Small intestine (tissue), 7 donors: ENCODE measurements around the gene INSM1. TPM values are rescaled to one million over a fixed set of nuclear protein-coding genes. Genes with fewer than 3 reads are reported as not detected.

Source experiments
- DNase-seq, 2 donors: peaks; one replicate each; pipeline versions ENCODE4 v3.0.0 to v3.0.0-alpha.2; 2013
- FAIRE-seq: peaks from 2 replicates; lab custom pipeline; 2012; peaks lifted over from hg19 to GRCh38; lab: Jason Lieb, UNC
- H3K27ac ChIP-seq, 3 donors: one replicate each; pipeline ENCODE4 v1.5.1; 2013; ENCODE audit warnings: low read length in 2 of 3, mild to moderate bottlenecking in 2 of 3, control low read depth in 1 of 3, inconsistent platforms in 1 of 3, low read depth in 1 of 3, moderate library complexity in 1 of 3
- H3K27me3 ChIP-seq, 3 donors: one replicate each; pipeline ENCODE4 v1.6.1; 2013; ENCODE audit warnings: low read length in 3 of 3, inconsistent platforms in 1 of 3; ENCODE audit not compliant: control insufficient read depth in 3 of 3, insufficient read depth in 3 of 3
- H3K36me3 ChIP-seq, 3 donors: one replicate each; pipeline ENCODE4 v1.6.1; 2013; ENCODE audit warnings: low read length in 3 of 3, inconsistent platforms in 1 of 3, low read depth in 1 of 3, mild to moderate bottlenecking in 1 of 3, moderate library complexity in 1 of 3; ENCODE audit not compliant: control insufficient read depth in 3 of 3, insufficient read depth in 2 of 3
- H3K4me1 ChIP-seq, 3 donors: one replicate each; pipeline ENCODE4 v1.6.1; 2013; ENCODE audit warnings: low read length in 2 of 3, inconsistent platforms in 1 of 3, low read depth in 1 of 3, mild to moderate bottlenecking in 1 of 3, moderate library complexity in 1 of 3; ENCODE audit not compliant: control insufficient read depth in 3 of 3, insufficient read depth in 2 of 3
- H3K4me3 ChIP-seq, 3 donors: one replicate each; pipeline ENCODE4 v1.5.1; 2013; ENCODE audit warnings: low read length in 3 of 3, control low read depth in 1 of 3, inconsistent platforms in 1 of 3, low read depth in 1 of 3, mild to moderate bottlenecking in 1 of 3, moderate library complexity in 1 of 3
- H3K9me3 ChIP-seq, 2 donors: one replicate each; pipeline ENCODE4 v1.6.1; 2013; ENCODE audit warnings: low read depth in 1 of 2, low read length in 1 of 2; ENCODE audit not compliant: control insufficient read depth in 2 of 2, insufficient read depth in 1 of 2
- WGBS, 3 donors: extraction: QIAGEN DNeasy Blood & Tissue Kit; methylation state at CpG; one replicate each; pipeline ENCODE4 v1.1.7; 2013; 5-methylcytosine and 5-hydroxymethylcytosine counted together
- polyA plus RNA-seq, 4 donors: library from polyadenylated mRNA; stranded (reverse) in 3 of 4; unstranded in 1 of 4; fragments of 200-250 nt in 3 of 4; fragments of 120-200 nt in 1 of 4; gene quantifications; one replicate each; pipeline versions ENCODE4 v1.2.1 to v1.2.3, GENCODE V29; 2013
- donor health status: healthy with polysubstance abuse.
- donor health status: control.
- donor health status: control.
- donor health status: Bipolar disorder and iron deficiency.
- donor health status: healthy.

The INSM1 gene
- polyA plus RNA-seq, 4 donors: 1.3 to 8.6 (median 2.5) TPM

DNA sequence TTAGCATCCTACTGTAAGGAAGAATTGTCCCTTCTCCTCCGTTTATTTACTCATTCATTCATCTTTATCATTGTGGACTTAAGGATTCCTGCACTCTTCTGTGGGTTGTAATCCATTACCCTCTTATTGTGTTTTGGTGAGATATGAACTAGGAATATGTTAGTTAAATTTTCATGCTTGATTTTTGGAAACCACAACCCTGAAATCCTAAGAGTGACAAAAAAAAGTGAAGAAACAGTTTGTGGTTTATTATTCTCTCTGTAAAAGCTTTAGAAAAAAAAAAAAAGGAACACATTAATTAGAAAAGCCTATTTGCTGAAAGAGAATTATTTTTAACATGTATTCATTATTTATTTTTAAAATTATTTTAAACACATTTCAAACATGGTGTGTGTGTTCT is 36.7 kb upstream of the INSM1 start:
- 18 to 49% (median 26%) methylated on average over 1 of the region's 1 CpG for WGBS, 3 donors
- Histone ChIP-seq H3K4me3 (no peak overlapping the region), H3K27me3 (peaks cover 0 to 6% (median 0%) of the 10 kb centered on the region in 3 donors), H3K36me3 (no peaks in the 10 kb centered on the region), H3K27ac (no peak overlapping the region), H3K4me1 (no peaks in the 10 kb centered on the region), H3K9me3 (peaks cover 0 to 1% of the 10 kb centered on the region in 2 donors)
- FAIRE-seq: no peak
- no peak for DNase-seq

DNA sequence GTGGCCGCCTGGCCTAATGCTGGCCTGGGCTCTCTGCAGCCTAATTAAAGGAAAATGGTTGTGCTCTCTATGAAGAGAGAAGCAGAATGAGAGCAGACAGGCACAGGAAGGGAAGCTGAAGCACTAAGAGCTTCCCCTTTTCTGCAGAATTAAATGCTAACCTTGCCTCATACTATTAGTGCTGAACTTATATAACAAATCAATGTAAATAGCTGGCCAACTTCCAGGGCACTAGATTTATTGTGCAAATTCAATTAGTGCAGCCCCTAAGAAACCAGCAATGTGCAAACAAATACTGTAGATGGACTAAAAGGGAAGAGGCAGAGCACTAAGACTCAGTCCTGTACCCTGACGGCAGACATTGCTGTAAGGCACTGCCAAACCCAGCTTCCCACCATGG is 36.1 kb upstream of the INSM1 start:
- H3K9me3 ChIP-seq: peaks cover 0 to 1% of the 10 kb centered on the region in 2 donors
- no peak for DNase-seq
- H3K27me3 ChIP-seq: peaks cover 0 to 6% (median 0%) of the 10 kb centered on the region in 3 donors
- 85 to 93% (median 92%) methylated on average over 2 of the region's 2 CpGs for WGBS, 3 donors
- no peaks in the 10 kb centered on the region for H3K4me1 ChIP-seq
- no peak overlapping the region for H3K27ac ChIP-seq
- H3K4me3 ChIP-seq: no peak overlapping the region
- no peak for FAIRE-seq
- H3K36me3 ChIP-seq: no peaks in the 10 kb centered on the region

DNA sequence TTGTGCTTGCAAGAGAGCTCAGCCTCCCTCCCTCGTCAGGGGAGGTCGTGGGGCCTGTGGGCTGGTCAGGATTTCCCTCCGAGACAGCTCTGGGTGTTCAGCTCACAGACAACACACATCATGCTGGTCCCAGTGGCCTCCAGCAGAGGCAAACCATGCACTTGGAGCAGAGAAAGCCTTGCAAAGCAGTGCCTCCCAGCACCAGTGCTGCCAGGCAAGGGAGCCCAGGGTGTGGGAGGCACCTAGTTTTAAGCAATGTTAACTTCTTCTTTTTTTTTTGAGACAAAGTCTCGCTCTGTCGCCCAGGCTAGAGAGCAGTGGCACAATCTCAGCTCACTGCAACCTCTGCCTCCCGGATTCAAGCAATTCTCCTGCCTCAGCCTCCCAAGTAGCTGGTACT is 34.0 kb upstream of the INSM1 start:
- H3K27me3 ChIP-seq: peaks cover 0 to 6% (median 0%) of the 10 kb centered on the region in 3 donors
- WGBS, 3 donors: 74 to 84% (median 75%) methylated on average over 6 of the region's 6 CpGs
- DNase-seq (no peak), FAIRE-seq (no peak)
- H3K9me3 ChIP-seq: no peaks in the 10 kb centered on the region
- H3K4me3 ChIP-seq: no peak overlapping the region
- H3K36me3 ChIP-seq: no peaks in the 10 kb centered on the region
- no peaks in the 10 kb centered on the region for H3K4me1 ChIP-seq
- H3K27ac ChIP-seq: no peak overlapping the region

DNA sequence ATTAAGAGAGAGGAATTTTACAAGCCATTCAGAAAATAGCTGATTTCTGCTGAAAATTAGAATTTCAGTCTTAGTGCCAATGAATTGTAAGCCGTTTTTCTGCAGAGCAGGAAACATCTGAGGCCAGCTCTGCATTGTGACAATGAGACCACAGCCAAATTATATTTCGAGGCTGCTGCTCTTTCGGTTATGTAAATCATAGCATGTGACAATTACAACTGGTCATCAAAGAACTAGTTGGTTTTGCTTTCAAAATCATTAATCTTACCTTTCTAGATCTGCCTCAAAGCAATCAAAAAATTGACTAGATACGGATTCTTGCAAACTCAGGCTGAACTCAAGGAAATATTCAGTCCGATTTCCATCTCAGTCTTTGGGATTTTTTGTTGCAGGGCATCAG is 33.4 kb upstream of the INSM1 start:
- 29 to 43% (median 30%) methylated on average over 5 of the region's 5 CpGs for WGBS, 3 donors

DNA sequence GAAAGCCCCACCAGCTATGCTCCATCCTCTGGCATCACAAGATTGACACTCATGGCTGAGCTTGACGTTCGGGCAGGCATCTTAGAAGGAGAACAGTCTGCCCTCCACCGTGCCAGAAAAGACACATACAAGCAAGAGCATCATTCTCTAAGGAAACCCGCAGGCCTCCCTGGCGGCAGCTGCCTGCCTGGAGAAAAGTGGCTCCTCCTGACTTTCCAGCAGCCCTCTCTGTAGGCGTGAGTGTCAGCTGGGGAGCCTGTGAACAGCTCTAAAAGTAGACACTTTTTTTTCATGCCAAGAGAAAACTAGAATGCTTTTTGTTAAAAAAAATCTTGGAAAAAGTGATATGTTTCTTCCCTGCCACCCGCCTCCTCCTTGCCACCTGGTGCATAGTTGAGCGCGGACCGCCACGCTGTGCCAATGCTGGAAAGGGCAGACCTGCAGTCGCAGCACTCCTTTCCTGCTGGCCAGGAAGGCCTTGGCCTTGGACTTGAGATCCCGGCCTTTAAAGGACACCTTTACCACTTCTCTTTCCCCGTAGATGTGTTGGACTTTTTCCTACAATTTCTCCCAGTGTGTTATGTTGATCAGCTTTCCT is 29.7 kb upstream of the INSM1 start:
- Histone ChIP-seq H3K4me1 (no peaks in the 10 kb centered on the region), H3K27ac (no peak overlapping the region), H3K4me3 (no peak overlapping the region), H3K9me3 (no peaks in the 10 kb centered on the region), H3K27me3 (peaks cover 0 to 3% (median 0%) of the 10 kb centered on the region in 3 donors), H3K36me3 (no peaks in the 10 kb centered on the region)
- no peak for FAIRE-seq
- 87 to 91% (median 90%) methylated on average over 14 of the region's 14 CpGs for WGBS, 3 donors
- no peak for DNase-seq

More for the DNA sequence above, 33.4 kb upstream of the INSM1 start:
- peaks cover 0 to 3% (median 0%) of the 10 kb centered on the region in 3 donors for H3K27me3 ChIP-seq
- no peak overlapping the region for H3K27ac ChIP-seq
- H3K4me3 ChIP-seq: no peak overlapping the region
- DNase-seq (no peak), FAIRE-seq (no peak)
- H3K9me3 ChIP-seq: no peaks in the 10 kb centered on the region
- no peaks in the 10 kb centered on the region for H3K36me3 ChIP-seq
- H3K4me1 ChIP-seq: no peaks in the 10 kb centered on the region

DNA sequence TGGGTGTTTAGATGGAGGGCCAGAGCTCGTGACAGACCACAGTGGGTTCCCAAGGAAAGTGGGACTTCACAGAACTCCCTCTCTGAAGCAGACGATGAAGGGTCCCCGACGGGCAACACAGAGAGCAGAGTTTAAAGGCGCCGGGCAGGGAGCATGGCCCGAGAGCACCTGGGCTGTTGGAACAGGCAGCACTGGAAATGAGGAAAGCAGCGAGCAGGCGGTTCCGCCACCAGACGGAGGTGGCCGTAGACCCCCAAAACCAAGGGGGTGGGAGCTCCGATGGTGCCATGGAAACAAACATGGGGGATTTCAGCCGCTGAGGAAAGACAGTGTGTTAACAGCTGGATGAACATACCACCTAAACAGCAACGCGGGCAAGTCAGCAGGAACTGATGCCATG is 27.5 kb upstream of the INSM1 start:
- H3K36me3 ChIP-seq: no peaks in the 10 kb centered on the region
- H3K9me3 ChIP-seq: no peaks in the 10 kb centered on the region
- FAIRE-seq: no peak
- H3K4me3 ChIP-seq: no peak overlapping the region
- no peak overlapping the region for H3K27ac ChIP-seq
- H3K27me3 ChIP-seq: peaks cover 0 to 2% (median 0%) of the 10 kb centered on the region in 3 donors
- no peaks in the 10 kb centered on the region for H3K4me1 ChIP-seq
- no peak for DNase-seq
- 87 to 92% (median 90%) methylated on average over 16 of the region's 16 CpGs for WGBS, 3 donors

DNA sequence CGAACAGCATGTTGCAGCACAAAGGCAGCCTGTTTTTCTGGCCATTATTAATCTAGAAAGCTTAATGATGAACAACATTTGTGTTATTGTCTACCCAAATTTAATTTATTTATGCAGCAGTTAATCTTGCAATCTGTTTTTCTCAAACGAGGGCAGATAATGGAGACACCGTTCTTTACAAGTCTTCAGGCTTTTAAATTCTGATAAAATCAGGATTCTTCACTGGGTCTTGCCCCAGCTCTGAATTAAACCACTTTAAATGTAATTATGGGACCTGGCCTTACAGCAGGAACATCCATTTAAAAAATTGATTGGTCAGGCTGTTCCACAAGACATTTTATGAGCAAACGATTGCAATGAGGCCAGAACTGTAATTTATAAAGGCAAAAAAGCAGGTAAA is 26.5 kb upstream of the INSM1 start:
- H3K27me3 ChIP-seq: no peaks in the 10 kb centered on the region
- no peaks in the 10 kb centered on the region for H3K36me3 ChIP-seq
- no peak overlapping the region for H3K27ac ChIP-seq
- FAIRE-seq (no peak), DNase-seq (no peak)
- 51 to 70% (median 59%) methylated on average over 4 of the region's 4 CpGs for WGBS, 3 donors
- no peak overlapping the region for H3K4me3 ChIP-seq
- no peaks in the 10 kb centered on the region for H3K4me1 ChIP-seq
- no peaks in the 10 kb centered on the region for H3K9me3 ChIP-seq

DNA sequence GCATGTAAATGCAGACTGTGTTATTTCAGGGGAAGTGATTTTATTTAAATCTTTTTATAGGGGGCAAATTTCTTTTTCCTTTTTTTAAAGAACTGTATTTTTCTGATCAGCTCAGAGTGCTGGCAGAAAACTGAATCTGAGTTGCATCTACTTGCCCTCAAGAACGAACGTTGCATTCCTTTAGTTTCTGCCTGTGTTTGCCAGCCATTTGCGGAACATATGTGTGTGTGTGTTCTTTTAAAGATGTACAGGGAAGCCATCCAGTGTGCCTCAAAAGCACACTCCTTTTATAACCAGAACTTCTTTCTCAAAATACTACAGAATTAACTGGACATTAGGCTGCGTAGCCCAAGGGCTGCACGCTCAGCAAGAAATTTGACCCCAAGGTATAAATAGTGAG is 25.8 kb upstream of the INSM1 start:
- 67 to 80% (median 78%) methylated on average over 5 of the region's 5 CpGs for WGBS, 3 donors
- FAIRE-seq (no peak), DNase-seq (no peak)
- H3K4me3 ChIP-seq: no peak overlapping the region
- H3K4me1 ChIP-seq: no peaks in the 10 kb centered on the region
- no peaks in the 10 kb centered on the region for H3K36me3 ChIP-seq
- no peak overlapping the region for H3K27ac ChIP-seq
- no peaks in the 10 kb centered on the region for H3K9me3 ChIP-seq
- H3K27me3 ChIP-seq: no peaks in the 10 kb centered on the region

DNA sequence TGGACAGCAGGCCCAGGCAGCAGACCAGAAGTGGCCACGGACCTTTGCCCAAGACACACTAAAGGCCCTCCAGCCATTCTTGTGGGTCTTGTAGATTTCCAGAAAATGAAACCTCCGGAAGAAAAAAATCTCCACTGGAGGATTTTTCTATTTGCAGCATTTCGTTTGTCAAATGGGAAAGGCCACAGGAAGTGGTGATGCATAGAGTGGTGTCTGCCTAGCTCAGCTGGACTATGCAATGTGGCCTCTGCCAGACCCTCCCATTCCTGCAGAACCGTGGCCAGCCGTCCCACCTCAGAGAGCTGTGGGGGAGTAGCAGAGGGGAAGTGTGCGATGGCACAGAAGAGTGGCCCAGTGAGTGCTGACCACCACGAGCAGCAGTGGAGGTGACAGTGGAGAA is 24.0 kb upstream of the INSM1 start:
- H3K4me1 ChIP-seq: no peaks in the 10 kb centered on the region
- 67 to 77% (median 75%) methylated on average over 7 of the region's 7 CpGs for WGBS, 3 donors
- H3K9me3 ChIP-seq: peaks cover 0 to 2% of the 10 kb centered on the region in 2 donors
- DNase-seq (no peak), FAIRE-seq (no peak)
- H3K27ac ChIP-seq: no peak overlapping the region
- H3K36me3 ChIP-seq: no peaks in the 10 kb centered on the region
- no peak overlapping the region for H3K4me3 ChIP-seq
- H3K27me3 ChIP-seq: no peaks in the 10 kb centered on the region
